IMR-90 (cell line): ENCODE measurements around the gene DELE1. TPM values are rescaled to one million over a fixed set of nuclear protein-coding genes. Genes with fewer than 3 reads are reported as not detected.

ENCODE experiments used
- BHLHE40 ChIP-seq: fragments of 150-350 bp; IDR thresholded peaks from 2 replicates; pipeline ENCODE4 v1.6.1; 2016; ENCODE audit warnings: mild to moderate bottlenecking, low read depth, low read length
- CHD1 ChIP-seq: IDR thresholded peaks from 2 replicates; pipeline ENCODE4 v1.6.1; 2012; ENCODE audit warnings: low read depth, low read length, improper control_type of control experiment
- FOS ChIP-seq: fragments of 150-350 bp; IDR thresholded peaks from 2 replicates; pipeline ENCODE4 v1.6.1; 2016; ENCODE audit warnings: low read depth, low read length
- MAZ ChIP-seq: IDR thresholded peaks from 2 replicates; pipeline ENCODE4 v1.6.1; 2012; ENCODE audit warnings: low read depth, mild to moderate bottlenecking, low read length, improper control_type of control experiment, moderate library complexity, borderline replicate concordance
- MXI1 ChIP-seq: IDR thresholded peaks from 2 replicates; pipeline ENCODE4 v1.6.1; 2012; ENCODE audit warnings: low read depth, mild to moderate bottlenecking, low read length, moderate library complexity, borderline replicate concordance
- NFE2L2 ChIP-seq: fragments of 150-350 bp; IDR thresholded peaks from 2 replicates; pipeline ENCODE4 v1.6.1; 2016; ENCODE audit warnings: low read depth, mild to moderate bottlenecking, low read length
- POLR2A ChIP-seq: IDR thresholded peaks from 2 replicates; pipeline ENCODE4 v1.6.1; 2012; ENCODE audit warnings: mild to moderate bottlenecking, low read depth, low read length
- RAD21 ChIP-seq: IDR thresholded peaks from 2 replicates; pipeline ENCODE4 v1.6.1; 2012; ENCODE audit warnings: low read length, improper control_type of control experiment
- SMC3 ChIP-seq: fragments of 150-350 bp; IDR thresholded peaks from 2 replicates; pipeline ENCODE4 v1.6.1; 2016; ENCODE audit warnings: low read depth, mild to moderate bottlenecking, antibody characterized with exemption, low read length, moderate library complexity
- polyA plus RNA-seq, 3 experiments: library from polyadenylated mRNA; depleted of rRNA; stranded (reverse); fragments of >200 nt; gene quantifications; 2 replicates each; pipeline ENCODE4 v1.2.3, GENCODE V29; 2012; ENCODE audit warnings: low replicate concordance in 1 of 3
- total RNA-seq: library from RNA; depleted of rRNA; stranded (reverse); fragments of >200 nt; gene quantifications from 2 replicates; pipeline ENCODE4 v1.2.3, GENCODE V29; 2012

The DELE1 gene
- total and polyA plus RNA-seq, 2 of the 4 experiments (the other 2 are of a cell fraction): 28.0 to 66.1 TPM

- peak; percentile 52; the same call in 1 of the 2 replicates for TF ChIP-seq MAZ
- no peak for TF ChIP-seq CHD1
- 0 out of 2 replicates have a peak, but pooled peaks have one; percentile 23 for TF ChIP-seq MXI1
- no peak for TF ChIP-seq FOS
- TF ChIP-seq NFE2L2: no peak
- peak; percentile 92 for TF ChIP-seq POLR2A
- TF ChIP-seq BHLHE40: no peak
- no peak for TF ChIP-seq SMC3
- no peak for TF ChIP-seq RAD21
Measured at GRCh38 chr5:141923448-141924313, at the start of gene DELE1 (continued).
